DOHH2 (cell line): ENCODE measurements around the gene SHISA7.

Experiments used
- H3F3A ChIP-seq: fragments of 200-600 bp; sonication (generic), shearing (Covaris generic); 2 replicates; pipeline ENCODE4 v1.6.0; 2016; ENCODE audit warnings: antibody characterized with exemption, mild to moderate bottlenecking; ENCODE audit not compliant: control insufficient read depth, insufficient read depth
- H3K27ac ChIP-seq: fragments of 200-600 bp; sonication (generic); 2 replicates; pipeline ENCODE4 v1.5.1; 2014; ENCODE audit warnings: low read depth, mild to moderate bottlenecking, low read length, moderate library complexity
- H3K27me3 ChIP-seq: fragments of 200-600 bp; sonication (generic); 2 replicates; pipeline ENCODE4 v1.6.1; 2014; ENCODE audit warnings: mild to moderate bottlenecking, low read length, mixed read lengths; ENCODE audit not compliant: control insufficient read depth
- H3K36me3 ChIP-seq: fragments of 200-600 bp; sonication (generic); 2 replicates; pipeline ENCODE4 v1.6.1; 2014; ENCODE audit warnings: mild to moderate bottlenecking, low read length, moderate library complexity, mixed read lengths; ENCODE audit not compliant: control insufficient read depth
- H3K4me1 ChIP-seq: fragments of 200-600 bp; sonication (generic); 2 replicates; pipeline ENCODE4 v1.6.1; 2014; ENCODE audit warnings: mild to moderate bottlenecking, low read length, mixed read lengths; ENCODE audit not compliant: control insufficient read depth
- H3K4me2 ChIP-seq: fragments of 200-600 bp; sonication (generic); 2 replicates; pipeline ENCODE4 v1.6.0; 2014; ENCODE audit warnings: mild to moderate bottlenecking, low read length, moderate library complexity
- H3K4me3 ChIP-seq: fragments of 200-600 bp; sonication (generic); 2 replicates; pipeline ENCODE4 v1.5.1; 2014; ENCODE audit warnings: mild to moderate bottlenecking, low read length, mixed read lengths
- H3K79me2 ChIP-seq: fragments of 200-600 bp; sonication (generic); 2 replicates; pipeline ENCODE4 v1.6.1; 2014; ENCODE audit warnings: mild to moderate bottlenecking, low read length, mixed read lengths; ENCODE audit not compliant: control insufficient read depth
- H3K9me2 ChIP-seq: fragments of 200-600 bp; sonication (generic); replicated peaks from 2 replicates; pipeline ENCODE4 v1.6.1; 2014; ENCODE audit warnings: mild to moderate bottlenecking, low read length, mixed read lengths; ENCODE audit not compliant: control insufficient read depth
- H3K9me3 ChIP-seq: fragments of 200-600 bp; sonication (generic); 2 replicates; pipeline ENCODE4 v1.6.1; 2014; ENCODE audit warnings: antibody characterized with exemption, low read length, mixed read lengths; ENCODE audit not compliant: control insufficient read depth, insufficient read depth
- H4K20me1 ChIP-seq: fragments of 200-600 bp; sonication (generic); 2 replicates; pipeline ENCODE4 v1.6.0; 2014; ENCODE audit warnings: low read depth, mild to moderate bottlenecking, antibody characterized with exemption, low read length, moderate library complexity; ENCODE audit not compliant: control insufficient read depth, insufficient read depth
- EZH2phosphoT487 ChIP-seq: fragments of 200-600 bp; sonication (generic); IDR thresholded peaks from 2 replicates; pipeline ENCODE4 v1.6.1; 2017; ENCODE audit warnings: borderline replicate concordance, mild to moderate bottlenecking, antibody characterized with exemption, low read length, moderate library complexity, mixed read lengths
- TF ChIP-seq, protein P1 (sequence below): fragments of 200-600 bp; sonication (generic); IDR thresholded peaks from one replicate; pipeline ENCODE4 v1.5.1; 2014; ENCODE audit warnings: antibody characterized with exemption, mild to moderate bottlenecking, low read depth, low read length; ENCODE audit not compliant: poor library complexity, severe bottlenecking

The SHISA7 gene

DNA sequence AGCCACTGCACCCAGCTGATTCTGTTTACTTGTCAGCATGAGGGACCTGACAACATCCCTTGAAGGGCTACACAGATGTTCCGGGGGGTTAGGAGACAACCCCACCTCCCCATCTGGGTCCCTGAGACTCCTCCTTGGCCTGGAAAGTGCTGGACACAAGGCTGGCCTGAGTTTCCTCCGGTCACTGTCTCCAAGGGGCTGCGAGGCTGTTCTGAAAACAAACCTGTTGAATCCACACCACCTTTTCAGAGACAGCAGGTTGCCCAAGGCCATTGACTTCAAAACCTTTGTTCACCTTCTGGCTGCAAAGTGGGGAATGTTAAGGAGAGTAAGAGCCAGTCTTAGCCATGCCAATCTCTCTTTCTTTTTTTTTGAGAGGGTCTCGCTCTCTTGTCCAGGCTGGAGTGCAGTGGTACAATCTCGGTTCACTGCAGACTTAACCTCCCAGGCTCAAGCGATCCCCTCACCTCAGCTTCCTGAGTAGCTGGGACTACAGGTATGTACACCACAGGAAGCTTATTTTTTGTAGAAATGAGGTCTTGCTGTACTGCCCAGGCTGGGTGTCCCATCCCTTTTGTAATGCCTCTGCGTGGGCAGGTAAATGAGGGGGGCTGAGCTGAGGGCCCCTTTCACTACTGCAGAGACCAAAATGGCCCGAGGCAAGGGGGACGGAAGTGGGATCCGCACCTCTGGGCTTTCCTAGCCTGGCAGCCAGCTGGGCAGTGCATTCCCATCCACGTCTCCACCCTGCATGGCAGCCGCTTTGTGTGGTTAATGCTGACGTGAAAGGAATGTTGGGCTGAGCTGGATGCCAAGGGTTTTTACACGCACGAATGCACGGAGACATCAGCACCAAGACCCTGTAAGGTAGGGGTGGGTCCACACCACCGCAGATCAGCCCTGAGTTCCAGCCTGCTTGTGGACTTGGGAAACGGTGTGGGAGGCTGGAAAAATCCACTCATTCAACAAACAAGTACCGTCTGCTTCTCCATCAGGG is 31.5 kb upstream of the SHISA7 start:
- no peaks in the 10 kb centered on the region for H3K9me3 ChIP-seq
- H3K36me3 ChIP-seq, result no peaks in the 10 kb centered on the region
- no peak overlapping the region for H3K27ac ChIP-seq
- peaks cover 24% of the 10 kb centered on the region for H3K4me1 ChIP-seq
- H3K79me2 ChIP-seq, result peaks cover 22% of the 10 kb centered on the region
- TF ChIP-seq, protein P1, sequence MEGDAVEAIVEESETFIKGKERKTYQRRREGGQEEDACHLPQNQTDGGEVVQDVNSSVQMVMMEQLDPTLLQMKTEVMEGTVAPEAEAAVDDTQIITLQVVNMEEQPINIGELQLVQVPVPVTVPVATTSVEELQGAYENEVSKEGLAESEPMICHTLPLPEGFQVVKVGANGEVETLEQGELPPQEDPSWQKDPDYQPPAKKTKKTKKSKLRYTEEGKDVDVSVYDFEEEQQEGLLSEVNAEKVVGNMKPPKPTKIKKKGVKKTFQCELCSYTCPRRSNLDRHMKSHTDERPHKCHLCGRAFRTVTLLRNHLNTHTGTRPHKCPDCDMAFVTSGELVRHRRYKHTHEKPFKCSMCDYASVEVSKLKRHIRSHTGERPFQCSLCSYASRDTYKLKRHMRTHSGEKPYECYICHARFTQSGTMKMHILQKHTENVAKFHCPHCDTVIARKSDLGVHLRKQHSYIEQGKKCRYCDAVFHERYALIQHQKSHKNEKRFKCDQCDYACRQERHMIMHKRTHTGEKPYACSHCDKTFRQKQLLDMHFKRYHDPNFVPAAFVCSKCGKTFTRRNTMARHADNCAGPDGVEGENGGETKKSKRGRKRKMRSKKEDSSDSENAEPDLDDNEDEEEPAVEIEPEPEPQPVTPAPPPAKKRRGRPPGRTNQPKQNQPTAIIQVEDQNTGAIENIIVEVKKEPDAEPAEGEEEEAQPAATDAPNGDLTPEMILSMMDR, result no peak
- no peak for TF ChIP-seq EZH2phosphoT487
- no peaks in the 10 kb centered on the region for H3K9me2 ChIP-seq
- H3K4me3 ChIP-seq, result 0 out of 2 replicates have a peak overlapping the region, but pooled peaks have one; percentile 86
- H3K4me2 ChIP-seq, result peak overlapping the region; percentile 85; the same call in 1 of the 2 replicates
- H3K27me3 ChIP-seq, result no peaks in the 10 kb centered on the region
- H3F3A ChIP-seq, result no peaks in the 10 kb centered on the region
- no peaks in the 10 kb centered on the region for H4K20me1 ChIP-seq

DNA sequence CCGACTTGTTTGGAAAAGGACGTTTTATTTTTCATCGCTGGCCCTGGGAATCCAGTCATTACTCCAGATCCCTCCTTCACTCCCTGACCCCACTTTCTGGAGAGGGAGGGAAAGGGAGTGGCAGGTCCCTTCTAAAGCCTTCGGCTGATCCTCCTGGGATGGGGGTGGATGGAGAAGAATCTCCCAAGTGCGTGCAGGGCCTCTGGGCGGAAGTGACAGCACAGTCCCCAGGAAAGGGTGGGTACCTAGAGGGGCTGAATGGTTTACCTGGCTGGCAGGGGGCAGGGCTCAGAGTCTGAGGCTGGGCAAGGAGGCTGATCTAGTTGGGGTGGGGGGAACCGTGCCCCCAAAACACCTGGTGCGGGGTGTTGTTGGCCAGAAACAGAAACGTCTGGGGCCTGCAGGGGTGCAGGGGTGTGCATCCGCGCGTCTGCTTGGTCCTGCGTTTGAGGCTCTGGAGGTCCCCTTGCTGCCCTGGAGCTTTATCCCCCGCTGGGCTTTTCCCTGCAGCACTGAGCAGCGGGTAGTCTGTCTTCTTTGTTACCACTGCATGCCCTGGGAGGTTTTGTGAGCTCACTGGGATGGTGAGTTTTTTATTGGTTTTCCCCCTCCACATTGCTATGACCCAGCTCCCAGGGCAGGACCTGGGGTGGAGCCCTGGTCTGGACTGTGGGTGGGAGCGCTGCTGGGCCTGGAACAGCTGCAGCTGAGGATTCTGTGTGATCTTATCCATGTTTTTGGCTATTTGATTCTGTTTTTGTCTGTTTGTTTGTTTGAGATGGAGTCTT is 30.3 kb upstream of the SHISA7 start:
- H3K27ac ChIP-seq, result no peak overlapping the region
- H3K9me2 ChIP-seq, result no peaks in the 10 kb centered on the region
- no peaks in the 10 kb centered on the region for H3K27me3 ChIP-seq
- no peaks in the 10 kb centered on the region for H3K36me3 ChIP-seq
- H3K4me3 ChIP-seq, result no peak overlapping the region
- H3K79me2 ChIP-seq, result peaks cover 11% of the 10 kb centered on the region
- peaks cover 24% of the 10 kb centered on the region for H3K4me1 ChIP-seq
- TF ChIP-seq, protein P1, result no peak
- TF ChIP-seq EZH2phosphoT487, result no peak
- no peak overlapping the region for H3K4me2 ChIP-seq
- no peaks in the 10 kb centered on the region for H3F3A ChIP-seq
- H3K9me3 ChIP-seq, result no peaks in the 10 kb centered on the region
- no peaks in the 10 kb centered on the region for H4K20me1 ChIP-seq

DNA sequence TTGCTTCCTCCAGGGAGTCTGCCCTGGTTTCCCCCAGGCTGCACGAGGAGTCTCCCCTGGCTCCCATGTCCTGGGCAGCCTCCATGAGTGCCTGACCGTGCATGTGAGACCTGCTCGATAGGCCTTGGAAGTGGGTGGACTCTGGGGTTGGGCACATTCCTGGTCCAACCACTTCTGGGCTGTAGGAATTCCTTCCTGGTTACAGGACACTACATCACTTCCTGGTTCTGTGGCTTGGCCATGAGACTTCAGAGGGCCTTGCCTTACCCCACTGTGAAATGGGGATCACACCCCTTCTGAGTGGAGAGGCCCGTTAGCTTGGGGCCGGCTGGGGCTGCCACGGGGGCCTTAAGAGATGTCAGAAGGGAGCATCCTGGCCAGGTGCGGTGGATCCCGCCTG is 29.4 kb upstream of the SHISA7 start:
- Histone ChIP-seq H3K4me1 (peaks cover 20% of the 10 kb centered on the region), H3K36me3 (no peaks in the 10 kb centered on the region), H4K20me1 (no peaks in the 10 kb centered on the region), H3K4me3 (no peak overlapping the region), H3K4me2 (no peak overlapping the region), H3K9me2 (no peaks in the 10 kb centered on the region), H3K27me3 (no peaks in the 10 kb centered on the region), H3F3A (no peaks in the 10 kb centered on the region), H3K79me2 (peaks cover under 1% of the 10 kb centered on the region; the same call in 1 of the 2 replicates), H3K9me3 (no peaks in the 10 kb centered on the region), H3K27ac (no peak overlapping the region)
- TF ChIP-seq EZH2phosphoT487, result no peak
- TF ChIP-seq, protein P1, result no peak
